Body of pancreas (tissue), 4 donors: ENCODE measurements around the gene RAD51B. TPM values are rescaled to one million over a fixed set of nuclear protein-coding genes. Genes with fewer than 3 reads are reported as not detected.
"Not testable (repeated sequence)": the region's sequence is repeated elsewhere in the genome, so short reads cannot be mapped to it uniquely, and the experiment has no call there.

Experiments
- ATAC-seq: fragments of 150-250 bp; one replicate; pipeline ENCODE4 v1.9.1; 2016
- DNase-seq, 4 donors: peaks; one replicate each; pipeline ENCODE4 v3.0.0-alpha.2; 2019
- H3K27ac ChIP-seq, 4 donors: fragments of 200-600 bp; sonication (generic); 1 replicate in 3 of 4; 2 replicates in 1 of 4; pipeline versions ENCODE4 v1.5.1 to v1.6.1; 2016 to 2019; ENCODE audit warnings: mild to moderate bottlenecking in 1 of 4, mixed read lengths in 1 of 4, moderate library complexity in 1 of 4
- H3K27me3 ChIP-seq, 2 donors: fragments of 200-600 bp; sonication (generic); one replicate each; pipeline ENCODE4 v1.6.0; 2016; ENCODE audit warnings: mild to moderate bottlenecking in 1 of 2
- H3K36me3 ChIP-seq, 2 donors: fragments of 200-600 bp; sonication (generic); replicated peaks in 1 of 2; 2 replicates each; pipeline ENCODE4 v1.5.1; 2016; ENCODE audit warnings: low read depth in 2 of 2; ENCODE audit not compliant: insufficient read depth in 1 of 2
- H3K4me1 ChIP-seq: fragments of 200-600 bp; sonication (generic); one replicate; pipeline ENCODE4 v1.6.0; 2016
- H3K4me3 ChIP-seq, 2 donors: fragments of 200-600 bp; sonication (generic); 1 replicate in 1 of 2; 2 replicates in 1 of 2; pipeline ENCODE4 v1.5.1; 2016 to 2019
- H3K9me3 ChIP-seq, 3 donors: fragments of 200-600 bp; sonication (generic); 1 replicate in 2 of 3; 2 replicates in 1 of 3; pipeline ENCODE4 v1.5.1; 2016
- POLR2A ChIP-seq, 3 donors: fragments of 450-650 bp; IDR thresholded peaks; one replicate each; pipeline ENCODE4 v1.6.1; 2016; ENCODE audit warnings: antibody characterized with exemption in 3 of 3, mild to moderate bottlenecking in 2 of 3
- WGBS, 2 donors: methylation state at CpG; one replicate each; pipeline ENCODE4 v1.1.5; 2017; 5-methylcytosine and 5-hydroxymethylcytosine counted together
- intact Hi-C: fragments of 100-400 bp; cut with DNase I; formaldehyde crosslinking; loops from one replicate; pipeline ENCODE4 v1.15.1; 2023
- total RNA-seq, 2 donors: library from RNA; depleted of rRNA; stranded (reverse); fragments of >200 nt; gene quantifications; one replicate each; pipeline ENCODE4 v1.1.0, GENCODE V29; 2016
- TF ChIP-seq, protein P1 (sequence below), 7 experiments: fragments of 450-650 bp in 4 of 7; fragments of 200-600 bp in 3 of 7; sonication (generic) in 3 of 7; IDR thresholded peaks; one replicate each; pipeline ENCODE4 v1.5.1; 2016 to 2019; ENCODE audit warnings: antibody characterized with exemption in 7 of 7

RAD51B gene
- total RNA-seq, 2 donors from 2014 or later: 12.2 to 29.6 TPM

DNA sequence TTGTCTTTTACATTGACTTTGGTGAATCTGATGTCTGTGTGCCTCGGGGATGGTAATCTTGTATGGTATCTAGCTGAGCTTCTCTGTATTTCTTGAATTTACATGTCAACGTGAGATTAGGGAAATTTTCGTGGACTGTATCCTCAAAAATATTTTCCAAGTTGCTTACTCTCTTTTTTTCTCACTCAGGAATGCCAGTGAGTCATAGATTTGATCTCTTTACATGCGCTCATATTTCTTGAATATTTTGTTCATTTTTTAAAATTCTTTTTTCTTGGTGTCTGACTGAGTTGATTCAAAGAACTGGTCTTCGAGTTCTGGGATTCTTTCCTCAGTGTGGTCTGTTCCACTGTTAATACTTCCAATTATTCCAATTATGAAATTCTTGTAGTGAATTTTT is 207.7 kb downstream of the RAD51B start:
- no peak for ATAC-seq
- 94 to 95% methylated on average over 5 of the region's 5 CpGs for WGBS, 2 donors
- Histone ChIP-seq H3K4me3 (no peak overlapping the region), H3K4me1 (peaks cover 1% of the 10 kb centered on the region), H3K9me3 (no peaks in the 10 kb centered on the region), H3K36me3 (no peaks in the 10 kb centered on the region), H3K27me3 (no peaks in the 10 kb centered on the region), H3K27ac (no peak overlapping the region)
- DNase-seq: no peak
- TF ChIP-seq, protein P1, sequence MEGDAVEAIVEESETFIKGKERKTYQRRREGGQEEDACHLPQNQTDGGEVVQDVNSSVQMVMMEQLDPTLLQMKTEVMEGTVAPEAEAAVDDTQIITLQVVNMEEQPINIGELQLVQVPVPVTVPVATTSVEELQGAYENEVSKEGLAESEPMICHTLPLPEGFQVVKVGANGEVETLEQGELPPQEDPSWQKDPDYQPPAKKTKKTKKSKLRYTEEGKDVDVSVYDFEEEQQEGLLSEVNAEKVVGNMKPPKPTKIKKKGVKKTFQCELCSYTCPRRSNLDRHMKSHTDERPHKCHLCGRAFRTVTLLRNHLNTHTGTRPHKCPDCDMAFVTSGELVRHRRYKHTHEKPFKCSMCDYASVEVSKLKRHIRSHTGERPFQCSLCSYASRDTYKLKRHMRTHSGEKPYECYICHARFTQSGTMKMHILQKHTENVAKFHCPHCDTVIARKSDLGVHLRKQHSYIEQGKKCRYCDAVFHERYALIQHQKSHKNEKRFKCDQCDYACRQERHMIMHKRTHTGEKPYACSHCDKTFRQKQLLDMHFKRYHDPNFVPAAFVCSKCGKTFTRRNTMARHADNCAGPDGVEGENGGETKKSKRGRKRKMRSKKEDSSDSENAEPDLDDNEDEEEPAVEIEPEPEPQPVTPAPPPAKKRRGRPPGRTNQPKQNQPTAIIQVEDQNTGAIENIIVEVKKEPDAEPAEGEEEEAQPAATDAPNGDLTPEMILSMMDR (IDR thresholded peaks at IDR 0.05): no peak
- TF ChIP-seq POLR2A (IDR thresholded peaks at IDR 0.05): no peak
- intact Hi-C loops: no loop called here

DNA sequence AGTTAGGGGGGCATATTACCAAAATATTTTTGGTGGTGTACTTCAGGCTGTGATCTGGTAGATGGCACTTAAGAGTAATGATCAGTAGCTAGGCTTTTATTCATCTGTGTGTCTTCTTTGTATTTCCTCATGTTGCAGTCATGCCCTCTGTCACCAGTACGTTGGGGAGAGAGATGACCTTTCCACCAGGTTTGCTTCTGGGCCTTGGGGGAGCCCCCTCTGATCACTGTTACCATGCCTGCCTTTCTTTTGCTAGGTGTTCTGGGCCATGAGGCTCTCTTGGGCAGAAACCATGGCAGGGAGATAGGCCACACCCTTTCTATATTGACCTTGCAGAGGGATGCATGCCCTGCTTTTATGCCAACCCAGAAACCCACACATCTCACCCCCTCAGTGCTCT is 208.5 kb downstream of the RAD51B start:
- ATAC-seq (no peak), DNase-seq (no peak)
- intact Hi-C loops: no loop called here
- WGBS, 2 donors: 73 to 84% methylated on average over 1 of the region's 1 CpG
- TF ChIP-seq POLR2A (IDR thresholded peaks at IDR 0.05): no peak
- TF ChIP-seq, protein P1 (IDR thresholded peaks at IDR 0.05): no peak
- H3K27ac ChIP-seq: no peak overlapping the region
- H3K4me3 ChIP-seq: no peak overlapping the region
- peaks cover 8% of the 10 kb centered on the region for H3K4me1 ChIP-seq
- H3K27me3 ChIP-seq: no peaks in the 10 kb centered on the region
- no peaks in the 10 kb centered on the region for H3K36me3 ChIP-seq
- H3K9me3 ChIP-seq: no peaks in the 10 kb centered on the region

DNA sequence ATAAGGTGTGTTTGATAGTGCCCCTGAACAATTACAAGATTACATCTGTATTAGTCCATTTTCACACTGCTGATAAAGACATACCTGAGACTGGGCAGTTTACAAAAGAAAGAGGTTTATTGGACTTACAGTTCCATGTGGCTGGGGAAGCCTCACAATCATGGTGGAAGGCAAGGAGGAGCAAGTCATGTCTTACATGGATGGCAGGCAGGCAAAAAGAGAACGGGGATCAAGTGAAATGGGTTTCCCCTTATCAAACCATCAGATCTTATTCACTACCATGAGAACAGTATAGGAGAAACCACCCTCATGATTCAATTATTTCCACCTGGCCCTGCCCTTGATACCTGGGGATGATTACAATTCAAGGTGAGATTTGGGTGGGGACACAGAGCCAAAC is 211.4 kb downstream of the RAD51B start:
- DNase-seq: not testable (repeated sequence)

DNA sequence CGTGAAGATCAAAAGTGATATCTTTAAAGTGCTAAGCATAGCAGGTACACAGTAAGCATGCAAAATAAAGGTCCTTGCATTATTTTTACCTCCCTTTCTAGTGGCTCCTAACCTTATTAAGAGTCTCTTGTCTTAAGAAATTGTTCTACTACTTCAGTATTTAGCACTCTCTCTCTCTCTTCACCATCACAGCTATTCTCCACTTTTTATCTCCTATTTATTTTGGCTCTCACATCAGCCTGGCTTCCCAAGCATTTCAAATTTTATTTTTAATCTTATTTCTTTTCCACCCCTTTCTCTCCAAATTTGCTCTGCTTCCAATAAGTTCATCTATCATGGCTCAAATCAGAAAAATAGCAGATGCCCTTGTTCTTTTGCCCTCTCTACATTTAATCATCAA is 212.6 kb downstream of the RAD51B start:
- TF ChIP-seq POLR2A (IDR thresholded peaks at IDR 0.05): no peak
- TF ChIP-seq, protein P1 (IDR thresholded peaks at IDR 0.05): no peak
- ATAC-seq (no peak), DNase-seq (no peak)
- H3K27me3 ChIP-seq: no peaks in the 10 kb centered on the region
- no peaks in the 10 kb centered on the region for H3K36me3 ChIP-seq
- intact Hi-C loops: no loop called here
- no peak overlapping the region for H3K4me3 ChIP-seq
- WGBS, 2 donors: 65 to 76% methylated on average over 1 of the region's 1 CpG
- H3K27ac ChIP-seq: no peak overlapping the region
- H3K4me1 ChIP-seq: peaks cover 8% of the 10 kb centered on the region
- H3K9me3 ChIP-seq: no peaks in the 10 kb centered on the region

More for the DNA sequence above, 211.4 kb downstream of the RAD51B start:
- H3K27ac ChIP-seq, H3K4me1 ChIP-seq, H3K9me3 ChIP-seq, H3K36me3 ChIP-seq, H3K4me3 ChIP-seq, ATAC-seq, intact Hi-C loops, H3K27me3 ChIP-seq: not testable (repeated sequence)
- 89 to 92% methylated on average over 1 of the region's 1 CpG for WGBS, 2 donors

DNA sequence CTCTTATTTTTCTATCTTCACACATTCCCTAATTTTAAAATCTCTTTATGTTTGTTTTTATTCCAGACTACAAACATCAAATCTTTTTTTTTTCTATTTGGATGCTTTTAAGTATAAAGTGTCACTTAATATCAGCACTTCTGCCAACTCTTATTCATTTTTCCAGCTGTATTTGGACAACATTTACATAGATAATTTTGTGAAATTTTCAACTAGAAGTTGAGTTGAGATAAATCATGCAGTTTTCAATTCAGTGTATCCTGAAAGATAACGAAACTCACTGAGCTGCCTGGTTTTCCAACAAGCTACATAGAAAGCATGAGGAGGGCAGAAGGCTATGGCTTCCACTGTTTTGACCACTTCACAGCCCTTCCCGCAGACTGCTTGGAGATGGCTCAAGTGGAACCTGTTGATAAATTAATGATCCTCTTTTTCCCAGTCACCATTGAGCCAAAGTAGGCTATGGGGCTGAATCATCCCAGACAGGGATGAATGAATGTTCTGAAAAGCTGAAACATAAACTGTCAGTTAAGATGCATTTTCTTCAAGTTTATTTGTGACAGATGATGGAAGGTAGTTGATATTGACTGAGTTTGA is 213.9 kb downstream of the RAD51B start:
- no peak overlapping the region for H3K4me3 ChIP-seq
- ATAC-seq: no peak
- H3K27ac ChIP-seq: no peak overlapping the region
- intact Hi-C loops: no loop called here
- H3K4me1 ChIP-seq: peaks cover 8% of the 10 kb centered on the region
- no peaks in the 10 kb centered on the region for H3K36me3 ChIP-seq
- no peak for DNase-seq
- no peaks in the 10 kb centered on the region for H3K27me3 ChIP-seq
- TF ChIP-seq, protein P1 (IDR thresholded peaks at IDR 0.05): no peak
- no peak for TF ChIP-seq POLR2A (IDR thresholded peaks at IDR 0.05)
- WGBS, 2 donors: 10 to 63% methylated on average over 2 of the region's 2 CpGs
- H3K9me3 ChIP-seq: no peaks in the 10 kb centered on the region
